Superior temporal gyrus (tissue), 1 donor: ENCODE results near the gene TMEM106C.

Source experiments
- DNase-seq: peaks from one replicate; pipeline ENCODE4 v3.0.0-alpha.2; 2016; ENCODE audit errors: extremely low spot score

Gene TMEM106C

GRCh38 chr12:47995981-47996401 lies 32.6 kb downstream of the TMEM106C start:
- DNase-seq, result peak; percentile 17

- DNase-seq, result no peak
Measured at GRCh38 chr12:47997321-47997720, 33.9 kb downstream of the TMEM106C start.

- DNase-seq, result no peak
Measured at GRCh38 chr12:47999816-48000215, 36.4 kb downstream of the TMEM106C start.

GRCh38 chr12:48000878-48001504 lies 37.6 kb downstream of the TMEM106C start:
- DNase-seq, result no peak

GRCh38 chr12:48001505-48002413 lies 38.4 kb downstream of the TMEM106C start:
- no peak for DNase-seq

- no peak for DNase-seq
Measured at GRCh38 chr12:48002414-48002730, 39.0 kb downstream of the TMEM106C start.

- DNase-seq, result no peak
Measured at GRCh38 chr12:48002773-48003218, 39.4 kb downstream of the TMEM106C start.

- no peak for DNase-seq
Measured at GRCh38 chr12:48003226-48004052, 40.0 kb downstream of the TMEM106C start.

GRCh38 chr12:48004053-48004941 lies 40.9 kb downstream of the TMEM106C start, which contains the start of gene COL2A1:
TSS of gene COL2A1 (minus strand) at chr12:48004476. CDS start at chr12:48004321, 155 bp downstream.
- DNase-seq, result no peak

GRCh38 chr12:48005001-48005749 lies 41.8 kb downstream of the TMEM106C start:
- no peak for DNase-seq

- DNase-seq, result no peak
Measured at GRCh38 chr12:48005750-48006021, 42.3 kb downstream of the TMEM106C start.

- no peak for DNase-seq
Measured at GRCh38 chr12:48007206-48007605, 43.8 kb downstream of the TMEM106C start.

GRCh38 chr12:48008349-48008748 lies 45.0 kb downstream of the TMEM106C start:
- DNase-seq, result no peak

GRCh38 chr12:48008950-48009349 lies 45.6 kb downstream of the TMEM106C start:
- DNase-seq, result no peak

- DNase-seq, result no peak
Measured at GRCh38 chr12:48009471-48009870, 46.1 kb downstream of the TMEM106C start.

- DNase-seq, result no peak
Measured at GRCh38 chr12:48010366-48010970, 47.1 kb downstream of the TMEM106C start.

- no peak for DNase-seq
Measured at GRCh38 chr12:48012070-48012469, 48.7 kb downstream of the TMEM106C start.

GRCh38 chr12:48013287-48013686 lies 49.9 kb downstream of the TMEM106C start:
- DNase-seq, result no peak

- no peak for DNase-seq
Measured at GRCh38 chr12:48015129-48015528, 51.7 kb downstream of the TMEM106C start.

GRCh38 chr12:48015954-48016353 lies 52.6 kb downstream of the TMEM106C start:
- DNase-seq, result no peak
